K562 (cell line): ENCODE data around the gene VPS13D. TPM values are rescaled to one million over a fixed set of nuclear protein-coding genes. Genes with fewer than 3 reads are reported as not detected.

Experiments used
- ARHGAP35 ChIP-seq: fragments of 450-650 bp; IDR thresholded peaks from 2 replicates; pipeline ENCODE4 v1.6.1; 2018; ENCODE audit not compliant: partially characterized antibody
- BRCA1 ChIP-seq, 2 experiments: fragments of 450-650 bp in 1 of 2; sonication (generic) in 1 of 2; formaldehyde crosslinking in 1 of 2; IDR thresholded peaks; 2 replicates each; pipeline versions ENCODE4 v1.5.0 to v1.6.1; 2017 to 2020; ENCODE audit warnings: mild to moderate bottlenecking in 1 of 2, missing genetic modification reagents in 1 of 2
- E2F3 ChIP-seq: fragments of 250-450 bp; sonication (Bioruptor Pico); IDR thresholded peaks from 2 replicates; pipeline ENCODE4 v1.4.0; 2020; ENCODE audit warnings: mild to moderate bottlenecking
- ESRRA ChIP-seq: fragments of 450-650 bp; IDR thresholded peaks from 2 replicates; pipeline ENCODE4 v1.6.1; 2014; ENCODE audit warnings: low read depth, mild to moderate bottlenecking, moderate library complexity, borderline replicate concordance
- GABPB1 ChIP-seq: sonication (generic); formaldehyde crosslinking; IDR thresholded peaks from 2 replicates; pipeline ENCODE4 v1.8.0; 2022; ENCODE audit warnings: mild to moderate bottlenecking, missing genetic modification reagents
- MYC ChIP-seq, 2 experiments: fragments of 250-450 bp in 1 of 2; sonication (Bioruptor Pico) in 1 of 2; IDR thresholded peaks; 2 replicates each; pipeline versions ENCODE4 v1.5.1 to v1.6.1; 2012 to 2021; ENCODE audit warnings: low read depth in 2 of 2, borderline replicate concordance in 1 of 2, improper control_type of control experiment in 1 of 2, low read length in 1 of 2, mild to moderate bottlenecking in 1 of 2, moderate library complexity in 1 of 2
- NBN ChIP-seq: fragments of 450-650 bp; IDR thresholded peaks from 2 replicates; pipeline ENCODE4 v1.6.1; 2016; ENCODE audit warnings: low read depth, mild to moderate bottlenecking
- NFIC ChIP-seq: fragments of 450-650 bp; IDR thresholded peaks from 2 replicates; pipeline ENCODE4 v1.6.1; 2017; ENCODE audit warnings: mild to moderate bottlenecking, inconsistent platforms
- NR2F6 ChIP-seq: fragments of 450-650 bp; formaldehyde crosslinking; IDR thresholded peaks from 2 replicates; pipeline ENCODE4 v1.4.0; 2020; ENCODE audit warnings: mild to moderate bottlenecking
- NRF1 ChIP-seq, 2 experiments: fragments of 450-650 bp; IDR thresholded peaks in 1 of 2; conservative IDR thresholded peaks in 1 of 2; 2 replicates each; pipeline ENCODE4 v1.6.1; 2014; ENCODE audit warnings: mild to moderate bottlenecking in 2 of 2
- PHTF2 ChIP-seq: fragments of 250-450 bp; sonication (Bioruptor Pico); IDR thresholded peaks from 2 replicates; pipeline ENCODE4 v1.5.0; 2021; ENCODE audit warnings: mild to moderate bottlenecking
- PRMT5 ChIP-seq: sonication (generic); formaldehyde crosslinking; IDR thresholded peaks from 2 replicates; pipeline ENCODE4 v1.5.0; 2020; ENCODE audit warnings: missing genetic modification reagents
- RREB1 ChIP-seq: fragments of 250-450 bp; sonication (Bioruptor Pico); IDR thresholded peaks from 2 replicates; pipeline ENCODE4 v1.4.0; 2020
- RUNX1 ChIP-seq: sonication (generic); IDR thresholded peaks from 2 replicates; pipeline ENCODE4 v1.6.1; 2016; ENCODE audit warnings: antibody characterized with exemption, low read depth
- SAFB ChIP-seq: fragments of 200-400 bp; formaldehyde crosslinking; IDR thresholded peaks from 2 replicates; pipeline ENCODE4 v1.6.1; 2017; ENCODE audit warnings: low read depth, low read length, borderline replicate concordance
- SMAD2 ChIP-seq: fragments of 150-350 bp; IDR thresholded peaks from 2 replicates; pipeline ENCODE4 v1.6.1; 2014; ENCODE audit warnings: low read depth, mild to moderate bottlenecking, low read length
- TARDBP ChIP-seq: fragments of 450-650 bp; IDR thresholded peaks from 2 replicates; pipeline ENCODE4 v1.6.1; 2016
- TRIM24 ChIP-seq, 2 experiments: fragments of 450-650 bp; IDR thresholded peaks; 2 replicates each; pipeline ENCODE4 v1.6.1; 2016
- XRCC5 ChIP-seq: fragments of 200-400 bp; formaldehyde crosslinking; IDR thresholded peaks from 2 replicates; pipeline ENCODE4 v1.6.1; 2017; ENCODE audit warnings: low read depth, mild to moderate bottlenecking, low read length
- YY1 ChIP-seq, 3 experiments: IDR thresholded peaks; 2 replicates each; pipeline ENCODE4 v1.6.1; 2011; ENCODE audit warnings: low read length in 2 of 3, mild to moderate bottlenecking in 2 of 3, moderate library complexity in 2 of 3, borderline replicate concordance in 1 of 3, control low read depth in 1 of 3, low read depth in 1 of 3; ENCODE audit not compliant: insufficient read depth in 3 of 3, insufficient replicate concordance in 2 of 3, control insufficient read depth in 1 of 3, insufficient read length in 1 of 3; ENCODE audit errors: extremely low read depth in 1 of 3
- polyA plus RNA-seq, 8 experiments: library from polyadenylated mRNA; depleted of rRNA in 4 of 8; stranded (reverse) in 5 of 8; unstranded in 3 of 8; fragments of >200 nt; fragmentation: Nextera tagmentation in 2 of 8; fragmentation: Illumina TruSeq in 1 of 8; extraction: Ambion mirVana in 2 of 8; extraction: Trizol in 1 of 8; gene quantifications; 2 replicates each; pipeline versions ENCODE4 v1.2.1 to v1.2.3, GENCODE V29; 2011 to 2014; ENCODE audit warnings: inconsistent platforms in 1 of 8, missing spikeins in 1 of 8
- total RNA-seq, 7 experiments: library from RNA; depleted of rRNA in 6 of 7; stranded (reverse); fragments of >200 nt in 6 of 7; fragmentation: Illumina TruSeq in 2 of 7; extraction: Trizol in 2 of 7; gene quantifications; 2 replicates each; pipeline versions ENCODE4 v1.2.1 to v1.2.3, GENCODE V29; 2011 to 2021; ENCODE audit warnings: low replicate concordance in 1 of 7
- TF ChIP-seq, protein P1 (sequence below): fragments of 450-650 bp; IDR thresholded peaks from one replicate; pipeline ENCODE4 v1.6.1; 2018; ENCODE audit warnings: mild to moderate bottlenecking, moderate library complexity; ENCODE audit not compliant: partially characterized antibody

The VPS13D gene
- total and polyA plus RNA-seq, 9 of the 15 experiments (the other 6 are each of a cell fraction or from before 2014, with no cell fraction given): 6.1 to 51.5 (median 38.5) TPM

DNA sequence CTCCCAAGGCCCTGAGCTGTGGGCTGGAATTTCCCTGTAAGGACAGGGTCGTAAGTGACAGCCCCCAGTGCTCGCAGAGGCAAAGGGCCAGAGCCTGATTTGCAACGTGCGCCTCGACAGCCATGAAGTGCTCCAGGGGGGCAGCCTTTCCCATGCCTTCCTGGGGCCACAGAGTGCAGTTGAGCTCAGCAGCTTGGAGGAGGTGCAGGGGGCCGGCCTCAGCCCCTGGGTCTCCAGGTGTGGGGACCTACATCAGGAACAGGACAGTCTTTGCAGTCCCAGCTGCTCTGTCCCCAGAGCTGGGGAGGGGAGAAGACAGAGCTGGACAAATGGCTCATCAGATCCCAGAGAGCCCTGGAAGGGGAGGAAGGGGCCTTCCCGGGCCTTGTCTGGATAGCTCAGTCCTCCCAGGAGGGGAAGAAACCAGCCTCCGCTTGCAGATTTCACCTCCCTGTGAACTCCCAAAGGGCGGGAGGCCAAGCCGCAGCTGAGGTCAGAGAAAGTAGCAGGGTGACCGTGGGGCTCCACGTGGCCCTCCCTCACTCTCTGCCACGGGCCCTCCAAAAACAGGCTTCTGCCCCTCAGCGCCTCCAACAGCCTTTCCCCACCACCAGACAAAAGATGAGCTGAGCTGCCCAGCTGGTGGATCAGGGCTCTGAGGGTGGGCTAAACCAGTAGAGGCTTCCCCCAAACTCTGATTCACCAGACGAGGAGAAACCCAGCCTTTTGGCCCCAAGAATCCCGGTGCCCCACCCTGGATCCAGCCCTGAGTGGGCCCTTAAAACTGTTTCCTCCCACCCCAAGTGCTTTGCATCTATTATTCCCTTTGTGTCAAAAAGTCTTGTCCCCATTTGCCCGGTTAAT is 311.7 kb downstream of the VPS13D start (continued):
- peak in 2 of 3 experiments; percentile 5 to 43 for TF ChIP-seq YY1 (IDR thresholded peaks at IDR 0.05; ENCODE audit: borderline replicate concordance in 1 of 3, control insufficient read depth in 1 of 3, extremely low read depth in 1 of 3, insufficient read depth in 3 of 3, insufficient read length in 1 of 3, insufficient replicate concordance in 2 of 3, low read depth in 1 of 3, low read length in 2 of 3)
- TF ChIP-seq TRIM24 (IDR thresholded peaks at IDR 0.05): peak in 1 of 2 experiments; percentile 15; a peak in 1 of 4 replicates
- no peak for TF ChIP-seq NR2F6
- TF ChIP-seq NRF1 (conservative IDR thresholded peaks at IDR 0.05 in 1 of 2, IDR thresholded peaks at IDR 0.05 in 1 of 2): no peak; a peak in 1 of 4 replicates
- no peak for TF ChIP-seq ARHGAP35
- TF ChIP-seq RUNX1: 0 out of 2 replicates have a peak, but pooled peaks have one; percentile 32
- TF ChIP-seq SAFB: peak; percentile 59; the same call in 1 of the 2 replicates
- peak; percentile 71 for TF ChIP-seq MYC (IDR thresholded peaks at IDR 0.05; ENCODE audit: low read depth, low read length)
- no peak for TF ChIP-seq MYC (CRISPR knock-in tag; IDR thresholded peaks at IDR 0.05; ENCODE audit: borderline replicate concordance, low read depth)
- no peak for TF ChIP-seq TARDBP
- no peak for TF ChIP-seq RREB1 (CRISPR knock-in tag)
- 0 out of 2 replicates have a peak, but pooled peaks have one; percentile 30 for TF ChIP-seq GABPB1
- no peak for TF ChIP-seq SMAD2
- TF ChIP-seq BRCA1 (IDR thresholded peaks at IDR 0.05): no peak
- TF ChIP-seq BRCA1 (CRISPR knock-in tag; IDR thresholded peaks at IDR 0.05): no peak
- TF ChIP-seq ESRRA: peak; percentile 75
- TF ChIP-seq NFIC: peak; percentile 43; the same call in 1 of the 2 replicates
- TF ChIP-seq PRMT5 (CRISPR knock-in tag): no peak
- TF ChIP-seq NBN: no peak
- TF ChIP-seq, protein P1, sequence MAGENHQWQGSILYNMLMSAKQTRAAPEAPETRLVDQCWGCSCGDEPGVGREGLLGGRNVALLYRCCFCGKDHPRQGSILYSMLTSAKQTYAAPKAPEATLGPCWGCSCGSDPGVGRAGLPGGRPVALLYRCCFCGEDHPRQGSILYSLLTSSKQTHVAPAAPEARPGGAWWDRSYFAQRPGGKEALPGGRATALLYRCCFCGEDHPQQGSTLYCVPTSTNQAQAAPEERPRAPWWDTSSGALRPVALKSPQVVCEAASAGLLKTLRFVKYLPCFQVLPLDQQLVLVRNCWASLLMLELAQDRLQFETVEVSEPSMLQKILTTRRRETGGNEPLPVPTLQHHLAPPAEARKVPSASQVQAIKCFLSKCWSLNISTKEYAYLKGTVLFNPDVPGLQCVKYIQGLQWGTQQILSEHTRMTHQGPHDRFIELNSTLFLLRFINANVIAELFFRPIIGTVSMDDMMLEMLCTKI: no peak
- peak; percentile 34; the same call in 1 of the 2 replicates for TF ChIP-seq E2F3 (CRISPR knock-in tag)
- TF ChIP-seq PHTF2 (CRISPR knock-in tag): no peak
- no peak for TF ChIP-seq XRCC5
